HepG2 (cell line): ENCODE measurements around the gene LMNA. TPM values are rescaled to one million over a fixed set of nuclear protein-coding genes. Genes with fewer than 3 reads are reported as not detected.

Experiments used
- ADNP ChIP-seq: sonication (generic); formaldehyde crosslinking; IDR thresholded peaks from 2 replicates; pipeline ENCODE4 v1.4.0; 2020; ENCODE audit warnings: missing genetic modification reagents
- ARNT ChIP-seq: fragments of 450-650 bp; IDR thresholded peaks from 2 replicates; pipeline ENCODE4 v1.6.1; 2017
- DR1 ChIP-seq: sonication (generic); formaldehyde crosslinking; IDR thresholded peaks from 2 replicates; pipeline ENCODE4 v1.8.0; 2021; ENCODE audit warnings: mild to moderate bottlenecking, missing genetic modification reagents, inconsistent platforms
- FOXC1 ChIP-seq: sonication (generic); formaldehyde crosslinking; IDR thresholded peaks from 2 replicates; pipeline ENCODE4 v1.8.0; 2022; ENCODE audit warnings: mild to moderate bottlenecking, missing genetic modification reagents, borderline replicate concordance
- FOXM1 ChIP-seq: sonication (generic); formaldehyde crosslinking; IDR thresholded peaks from 2 replicates; pipeline ENCODE4 v1.5.0; 2020; ENCODE audit warnings: missing genetic modification reagents
- GATAD1 ChIP-seq: IDR thresholded peaks from 2 replicates; pipeline ENCODE4 v1.6.1; 2016; ENCODE audit warnings: missing genetic modification reagents, missing compliant biosample characterization
- HIVEP1 ChIP-seq: sonication (generic); formaldehyde crosslinking; IDR thresholded peaks from 2 replicates; pipeline ENCODE4 v1.4.0; 2020; ENCODE audit warnings: mild to moderate bottlenecking, missing genetic modification reagents
- KLF13 ChIP-seq: sonication (generic); formaldehyde crosslinking; IDR thresholded peaks from 2 replicates; pipeline ENCODE4 v1.4.0; 2020; ENCODE audit warnings: mild to moderate bottlenecking, missing genetic modification reagents
- MAF1 ChIP-seq: sonication (generic); formaldehyde crosslinking; IDR thresholded peaks from 2 replicates; pipeline ENCODE4 v1.5.0; 2020; ENCODE audit warnings: missing genetic modification reagents, borderline replicate concordance
- MTERF4 ChIP-seq: sonication (generic); formaldehyde crosslinking; IDR thresholded peaks from 2 replicates; pipeline ENCODE4 v1.8.0; 2023; ENCODE audit warnings: mild to moderate bottlenecking, missing genetic modification reagents
- MYC ChIP-seq: sonication (generic); formaldehyde crosslinking; IDR thresholded peaks from 2 replicates; pipeline ENCODE4 v1.9.0; 2021; ENCODE audit warnings: missing genetic modification reagents, borderline replicate concordance
- PHB2 ChIP-seq: fragments of 450-650 bp; IDR thresholded peaks from 2 replicates; pipeline ENCODE4 v1.6.1; 2018; ENCODE audit not compliant: partially characterized antibody
- PHF20 ChIP-seq: sonication (generic); formaldehyde crosslinking; IDR thresholded peaks from 2 replicates; pipeline ENCODE4 v1.5.0; 2020; ENCODE audit warnings: mild to moderate bottlenecking, missing genetic modification reagents
- RAD51 ChIP-seq: fragments of 450-650 bp; IDR thresholded peaks from 2 replicates; pipeline ENCODE4 v1.6.1; 2016; ENCODE audit warnings: borderline replicate concordance
- RARA ChIP-seq: IDR thresholded peaks from 2 replicates; pipeline ENCODE4 v1.6.1; 2016; ENCODE audit warnings: missing genetic modification reagents, missing compliant biosample characterization
- SMAD3 ChIP-seq: sonication (generic); formaldehyde crosslinking; IDR thresholded peaks from 2 replicates; pipeline ENCODE4 v1.4.0; 2020; ENCODE audit warnings: missing genetic modification reagents
- SOX6 ChIP-seq, 2 experiments: fragments of 450-650 bp in 1 of 2; sonication (generic) in 1 of 2; formaldehyde crosslinking in 1 of 2; IDR thresholded peaks; 2 replicates each; pipeline versions ENCODE4 v1.4.0 to v1.6.1; 2017 to 2020; ENCODE audit warnings: antibody characterized with exemption in 1 of 2, mild to moderate bottlenecking in 1 of 2, missing genetic modification reagents in 1 of 2
- TAF15 ChIP-seq: fragments of 200-400 bp; formaldehyde crosslinking; IDR thresholded peaks from one replicate; pipeline ENCODE4 v1.6.1; 2018; ENCODE audit warnings: mild to moderate bottlenecking, low read depth, low read length; ENCODE audit not compliant: poor library complexity, severe bottlenecking
- TOPORS ChIP-seq: sonication (generic); formaldehyde crosslinking; IDR thresholded peaks from 2 replicates; pipeline ENCODE4 v1.8.0; 2023; ENCODE audit warnings: mild to moderate bottlenecking, missing genetic modification reagents
- ZFP41 ChIP-seq: sonication (generic); formaldehyde crosslinking; IDR thresholded peaks from 2 replicates; pipeline ENCODE4 v1.4.0; 2020; ENCODE audit warnings: mild to moderate bottlenecking, missing genetic modification reagents, borderline replicate concordance
- ZNF232 ChIP-seq: sonication (generic); formaldehyde crosslinking; IDR thresholded peaks from 2 replicates; pipeline ENCODE4 v1.4.0; 2020; ENCODE audit warnings: missing genetic modification reagents, borderline replicate concordance
- ZNF609 ChIP-seq: sonication (generic); formaldehyde crosslinking; IDR thresholded peaks from 2 replicates; pipeline ENCODE4 v1.4.0; 2020; ENCODE audit warnings: mild to moderate bottlenecking, missing genetic modification reagents, borderline replicate concordance
- ZNF644 ChIP-seq: IDR thresholded peaks from 2 replicates; pipeline ENCODE4 v1.6.1; 2016; ENCODE audit warnings: low read depth
- ZNF790 ChIP-seq: sonication (generic); formaldehyde crosslinking; IDR thresholded peaks from 2 replicates; pipeline ENCODE4 v1.8.0; 2022; ENCODE audit warnings: missing genetic modification reagents, mild to moderate bottlenecking, borderline replicate concordance
- ZSCAN30 ChIP-seq: sonication (generic); formaldehyde crosslinking; IDR thresholded peaks from 2 replicates; pipeline ENCODE4 v1.5.0; 2020; ENCODE audit warnings: mild to moderate bottlenecking, missing genetic modification reagents
- polyA plus RNA-seq, 8 experiments: library from polyadenylated mRNA; depleted of rRNA in 3 of 8; stranded (reverse) in 7 of 8; unstranded in 1 of 8; fragments of >200 nt; fragmentation: Illumina TruSeq in 4 of 8; extraction: Trizol in 4 of 8; gene quantifications; 2 replicates each; pipeline versions ENCODE4 v1.2.1 to v1.2.3, GENCODE V29; 2011 to 2016; ENCODE audit warnings: low read depth in 4 of 8, missing spikeins in 1 of 8, mixed read lengths in 1 of 8; ENCODE audit not compliant: insufficient read depth in 1 of 8
- total RNA-seq, 5 experiments: library from RNA; depleted of rRNA; stranded (reverse); fragments of >200 nt; fragmentation: Illumina TruSeq; extraction: Trizol; gene quantifications; 2 replicates each; pipeline ENCODE4 v1.2.3, GENCODE V29; 2016; ENCODE audit warnings: low read depth in 1 of 5

The LMNA gene
- total and polyA plus RNA-seq, 2 of the 13 experiments (the other 11 are each of a cell fraction or from before 2014, with no cell fraction given): 107 to 225 TPM

GRCh38 chr1:156096640-156097391 is 17.7 kb upstream of the LMNA start (continued):
- TF ChIP-seq TOPORS (CRISPR knock-in tag) (no peak), MYC (CRISPR knock-in tag) (no peak), ARNT (no peak), FOXC1 (no peak), HIVEP1 (CRISPR knock-in tag) (no peak; the same call in 1 of the 2 replicates), ADNP (CRISPR knock-in tag) (no peak), PHB2 (no peak), ZNF790 (CRISPR knock-in tag) (no peak), ZNF644 (CRISPR knock-in tag) (no peak), GATAD1 (CRISPR knock-in tag) (peak; percentile 31; the same call in 1 of the 2 replicates), ZFP41 (CRISPR knock-in tag) (no peak), MAF1 (no peak), TAF15 (no peak), ZNF609 (CRISPR knock-in tag) (0 out of 2 replicates have a peak, but pooled peaks have one; percentile 32), MTERF4 (CRISPR knock-in tag) (no peak), PHF20 (CRISPR knock-in tag) (no peak), KLF13 (CRISPR knock-in tag) (no peak), FOXM1 (CRISPR knock-in tag) (no peak), SMAD3 (CRISPR knock-in tag) (peak; percentile 62; the same call in 1 of the 2 replicates), ZSCAN30 (CRISPR knock-in tag) (no peak), RARA (CRISPR knock-in tag) (no peak; the same call in 1 of the 2 replicates), ZNF232 (CRISPR knock-in tag) (no peak), SOX6 (IDR thresholded peaks at IDR 0.05) (no peak), SOX6 (CRISPR knock-in tag; IDR thresholded peaks at IDR 0.05) (peak; percentile 36; the same call in 1 of the 2 replicates), DR1 (no peak), RAD51 (no peak)
